ENCODE measurements around the gene RALGPS1. TPM values are rescaled to one million over a fixed set of nuclear protein-coding genes. Genes with fewer than 3 reads are reported as not detected.

Gene RALGPS1
- polyA plus RNA-seq, 1 of the 3 experiments (the other 2 are of a cell fraction): 3.9 TPM

DNA sequence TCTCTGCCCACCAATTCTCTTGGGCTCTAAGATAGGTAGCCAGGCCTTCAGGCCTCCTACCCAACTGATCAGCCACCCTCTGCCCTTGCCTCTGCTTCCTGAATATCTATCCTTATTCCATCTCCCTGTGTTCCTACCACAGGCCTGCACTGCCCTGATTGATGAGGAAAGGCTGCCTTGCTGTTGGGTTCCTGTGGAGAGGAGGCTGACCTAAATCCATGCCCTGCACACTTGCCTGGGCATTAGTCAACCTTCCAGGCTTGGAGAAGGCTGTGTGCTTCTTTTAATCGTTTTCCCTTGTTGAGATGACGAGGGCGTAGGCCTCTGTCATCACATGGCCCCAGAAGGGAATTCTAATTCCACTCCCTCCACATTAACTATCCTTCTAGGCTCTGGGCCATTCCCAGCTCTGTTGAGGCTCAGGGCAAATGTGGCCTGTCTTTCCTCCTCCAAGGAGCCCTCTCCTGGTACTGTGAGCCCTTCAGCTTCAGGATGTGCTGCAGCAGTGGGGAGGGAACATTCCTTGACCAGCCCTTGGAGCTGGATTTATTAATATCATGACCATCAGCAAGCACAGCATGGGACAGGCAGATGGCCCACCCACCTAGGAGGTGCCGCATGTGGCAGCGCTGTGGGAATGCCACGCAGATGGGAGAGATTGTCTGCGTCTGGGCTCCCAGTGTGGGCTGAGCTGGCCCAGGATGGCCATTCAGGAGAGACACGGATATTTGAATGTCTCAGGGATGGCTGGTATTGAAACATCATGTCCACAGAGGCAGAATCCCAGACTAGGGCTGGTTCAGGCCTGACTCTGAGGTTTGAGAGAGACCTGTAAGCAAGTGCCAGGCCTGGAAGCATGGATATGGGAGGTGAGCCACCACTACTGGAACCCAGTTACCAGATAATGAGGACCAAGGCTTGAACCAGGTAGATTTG lies 166.9 kb downstream of the RALGPS1 start:
- Histone ChIP-seq H3K4me2 (no peak overlapping the region), H3K9ac (no peak overlapping the region), H3K4me3 (ENCODE audit: low read depth in 2 of 2, low read length in 1 of 2) (no peak overlapping the region), H4K20me1 (ENCODE audit: insufficient read depth) (no peaks in the 10 kb centered on the region), H3K4me1 (ENCODE audit: control insufficient read depth in 1 of 2, insufficient read depth in 2 of 2, low read depth in 1 of 2, low read length in 1 of 2) (no peaks in the 10 kb centered on the region; a peak in 1 of 4 replicates), H3K79me2 (ENCODE audit: insufficient read depth) (no peaks in the 10 kb centered on the region), H3K9me2 (no peaks in the 10 kb centered on the region), H3K9me3 (no peaks in the 10 kb centered on the region), H3K36me3 (replicated peaks in 1 of 2; ENCODE audit: control insufficient read depth in 1 of 2, insufficient read depth in 2 of 2, low read length in 1 of 2) (no peaks in the 10 kb centered on the region), H3F3A (replicated peaks; ENCODE audit: insufficient read depth) (no peaks in the 10 kb centered on the region), H2AFZ (ENCODE audit: low read depth) (no peak overlapping the region), H3K27me3 (ENCODE audit: insufficient read depth) (no peaks in the 10 kb centered on the region), H3K27ac (ENCODE audit: low read depth in 2 of 2, low read length in 1 of 2) (no peak overlapping the region)
- POLR2A ChIA-PET: no interaction called here
- CTCF ChIA-PET: interaction anchor here (0.9 kb wide), 1 partner anchor 17 kb away, joined by 3 read pairs; no protein-coding TSS in a partner anchor
- WGBS (ENCODE audit: low lambda C conversion rate): 83% methylated on average over 7 of the region's 8 CpGs
- no peak for TF ChIP-seq ZBTB33 (IDR thresholded peaks at IDR 0.05; ENCODE audit: borderline replicate concordance, low read depth)
- TF ChIP-seq RAD21 (IDR thresholded peaks at IDR 0.05; ENCODE audit: low read length): no peak
- TF ChIP-seq NRF1 (IDR thresholded peaks at IDR 0.05; ENCODE audit: low read depth, low read length): no peak
- TF ChIP-seq RXRA (IDR thresholded peaks at IDR 0.05; ENCODE audit: borderline replicate concordance, low read depth): no peak
- TF ChIP-seq GATA2 (CRISPR knock-in tag; IDR thresholded peaks at IDR 0.05): no peak
- no peak for TF ChIP-seq TAF1 (IDR thresholded peaks at IDR 0.05; ENCODE audit: borderline replicate concordance, low read depth, low read length)
- no peak for TF ChIP-seq ELF1 (IDR thresholded peaks at IDR 0.05)
- no peak for TF ChIP-seq EP300 (IDR thresholded peaks at IDR 0.05; ENCODE audit: borderline replicate concordance in 1 of 2, low read depth in 1 of 2, low read length in 1 of 2)
- TF ChIP-seq, protein P1, sequence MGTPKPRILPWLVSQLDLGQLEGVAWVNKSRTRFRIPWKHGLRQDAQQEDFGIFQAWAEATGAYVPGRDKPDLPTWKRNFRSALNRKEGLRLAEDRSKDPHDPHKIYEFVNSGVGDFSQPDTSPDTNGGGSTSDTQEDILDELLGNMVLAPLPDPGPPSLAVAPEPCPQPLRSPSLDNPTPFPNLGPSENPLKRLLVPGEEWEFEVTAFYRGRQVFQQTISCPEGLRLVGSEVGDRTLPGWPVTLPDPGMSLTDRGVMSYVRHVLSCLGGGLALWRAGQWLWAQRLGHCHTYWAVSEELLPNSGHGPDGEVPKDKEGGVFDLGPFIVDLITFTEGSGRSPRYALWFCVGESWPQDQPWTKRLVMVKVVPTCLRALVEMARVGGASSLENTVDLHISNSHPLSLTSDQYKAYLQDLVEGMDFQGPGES (IDR thresholded peaks at IDR 0.05; ENCODE audit: low read depth, low read length): no peak
- TF ChIP-seq FOSL2 (IDR thresholded peaks at IDR 0.05; ENCODE audit: borderline replicate concordance, low read depth): no peak
- TF ChIP-seq TEAD4 (IDR thresholded peaks at IDR 0.05; ENCODE audit: borderline replicate concordance, insufficient read depth): no peak
- no peak for TF ChIP-seq NFIC (IDR thresholded peaks at IDR 0.05; ENCODE audit: borderline replicate concordance)
- TF ChIP-seq, protein P2, sequence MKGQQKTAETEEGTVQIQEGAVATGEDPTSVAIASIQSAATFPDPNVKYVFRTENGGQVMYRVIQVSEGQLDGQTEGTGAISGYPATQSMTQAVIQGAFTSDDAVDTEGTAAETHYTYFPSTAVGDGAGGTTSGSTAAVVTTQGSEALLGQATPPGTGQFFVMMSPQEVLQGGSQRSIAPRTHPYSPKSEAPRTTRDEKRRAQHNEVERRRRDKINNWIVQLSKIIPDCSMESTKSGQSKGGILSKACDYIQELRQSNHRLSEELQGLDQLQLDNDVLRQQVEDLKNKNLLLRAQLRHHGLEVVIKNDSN (IDR thresholded peaks at IDR 0.05; ENCODE audit: borderline replicate concordance, low read depth): no peak
- DNase-seq: no peak
